B cell (primary cell): Measurements from ENCODE around the gene CRTC2. TPM values are rescaled to one million over a fixed set of nuclear protein-coding genes. Genes with fewer than 3 reads are reported as not detected.
A peak's percentile ranks its signal among the peaks of the same experiment; 100 is the strongest.

Experiments
- ATAC-seq: fragments of 200-7000 bp; cut with Tn5 transposase; one replicate; pipeline ENCODE4 v1.10.0; 2021; ENCODE audit warnings: low read depth, mild to moderate bottlenecking, moderate number of reproducible peaks, moderate library complexity
- CTCF ChIA-PET: fragments of 350-600 bp; sonication (Branson Sonifier 250); formaldehyde crosslinking; loops from one replicate; lab custom pipeline; 2021; ENCODE audit warnings: antibody characterized with exemption, inconsistent platforms; lab: Charles Lee
- POLR2A ChIA-PET: fragments of 350-600 bp; sonication (Branson Sonifier 250); formaldehyde crosslinking; loops from one replicate; lab custom pipeline; 2021; ENCODE audit warnings: antibody characterized with exemption; lab: Charles Lee
- DNase-seq: peaks from one replicate; pipeline ENCODE4 v3.0.0; 2013
- H2AFZ ChIP-seq: 2 replicates; pipeline ENCODE4 v1.6.1; 2012; ENCODE audit warnings: mild to moderate bottlenecking, low read depth, low read length; ENCODE audit not compliant: insufficient read depth, poor library complexity, severe bottlenecking
- H3K27ac ChIP-seq, 2 donors: 1 replicate in 1 of 2; 2 replicates in 1 of 2; pipeline ENCODE4 v1.5.1; 2012 to 2013; ENCODE audit warnings: low read length in 2 of 2, mild to moderate bottlenecking in 2 of 2, moderate library complexity in 1 of 2
- H3K27me3 ChIP-seq, 4 experiments: fragments of 200-600 bp in 1 of 4; sonication (generic) in 1 of 4; replicated peaks in 1 of 4; 1 replicate in 2 of 4; 2 replicates in 2 of 4; pipeline versions ENCODE4 v1.6.1 to v1.7.0; 2013 to 2016; ENCODE audit warnings: low read length in 3 of 4, mild to moderate bottlenecking in 2 of 4, mixed read lengths in 1 of 4, moderate library complexity in 1 of 4; ENCODE audit not compliant: insufficient read depth in 4 of 4, control insufficient read depth in 3 of 4; ENCODE audit errors: control extremely low read depth in 1 of 4
- H3K36me3 ChIP-seq, 2 experiments: replicated peaks in 1 of 2; 1 replicate in 1 of 2; 2 replicates in 1 of 2; pipeline versions ENCODE4 v1.6.1 to v1.7.1; 2013; ENCODE audit warnings: low read length in 1 of 2; ENCODE audit not compliant: insufficient read depth in 2 of 2, control insufficient read depth in 1 of 2; ENCODE audit errors: control extremely low read depth in 1 of 2, extremely low read depth in 1 of 2
- H3K4me1 ChIP-seq, 2 donors: fragments of 200-600 bp in 1 of 2; sonication (generic) in 1 of 2; 1 replicate in 1 of 2; 2 replicates in 1 of 2; pipeline versions ENCODE4 v1.5.1 to v1.6.1; 2013 to 2017; ENCODE audit warnings: low read length in 2 of 2; ENCODE audit not compliant: control insufficient read depth in 2 of 2, insufficient read depth in 2 of 2
- H3K4me2 ChIP-seq: replicated peaks from 2 replicates; pipeline ENCODE3; 2012; ENCODE audit warnings: mild to moderate bottlenecking, low read depth, low read length; ENCODE audit not compliant: poor library complexity, severe bottlenecking
- H3K4me3 ChIP-seq, 5 experiments: fragments of 200-600 bp in 1 of 5; sonication (generic) in 1 of 5; 1 replicate in 3 of 5; 2 replicates in 2 of 5; pipeline versions ENCODE4 v1.5.1 to v1.7.0; 2011 to 2016; ENCODE audit warnings: low read length in 4 of 5, mild to moderate bottlenecking in 4 of 5, low read depth in 2 of 5, control low read depth in 1 of 5, moderate library complexity in 1 of 5; ENCODE audit not compliant: insufficient read depth in 1 of 5; ENCODE audit errors: control extremely low read depth in 1 of 5, extremely low read depth in 1 of 5
- H3K79me2 ChIP-seq: fragments of 200-600 bp; sonication (generic); one replicate; pipeline ENCODE4 v1.6.0; 2016; ENCODE audit warnings: low read length; ENCODE audit not compliant: control insufficient read depth, insufficient read depth
- H3K9ac ChIP-seq: fragments of 200-600 bp; sonication (generic); 2 replicates; pipeline ENCODE4 v1.6.1; 2017; ENCODE audit warnings: mild to moderate bottlenecking, low read length, moderate library complexity
- H3K9me3 ChIP-seq, 3 donors: one replicate each; pipeline versions ENCODE4 v1.6.1 to v1.7.1; 2013; ENCODE audit warnings: low read length in 2 of 3; ENCODE audit not compliant: control insufficient read depth in 2 of 3, insufficient read depth in 1 of 3; ENCODE audit errors: control extremely low read depth in 1 of 3
- H4K20me1 ChIP-seq: 2 replicates; pipeline ENCODE4 v1.6.0; 2012; ENCODE audit warnings: mild to moderate bottlenecking, low read length; ENCODE audit not compliant: insufficient read depth, control insufficient read depth, poor library complexity, severe bottlenecking
- H3K27ac Mint-ChIP-seq: one replicate; pipeline ENCODE4 v1.8.0; 2021; ENCODE audit warnings: mixed read lengths
- H3K27me3 Mint-ChIP-seq: one replicate; pipeline ENCODE4 v1.8.0; 2021; ENCODE audit warnings: mixed read lengths
- H3K4me1 Mint-ChIP-seq: one replicate; pipeline ENCODE4 v1.8.0; 2021; ENCODE audit warnings: mixed read lengths
- H3K4me3 Mint-ChIP-seq: one replicate; pipeline ENCODE4 v1.8.0; 2021; ENCODE audit warnings: mixed read lengths
- H3K9me3 Mint-ChIP-seq: one replicate; pipeline ENCODE4 v1.8.0; 2022; ENCODE audit warnings: mixed read lengths; ENCODE audit not compliant: insufficient read depth
- EZH2 ChIP-seq: IDR thresholded peaks from 2 replicates; pipeline ENCODE4 v1.6.1; 2012; ENCODE audit warnings: borderline replicate concordance, low read depth, mild to moderate bottlenecking, moderate library complexity, low read length; ENCODE audit not compliant: insufficient read depth, poor library complexity, severe bottlenecking
- WGBS: methylation state at CpG from one replicate; pipeline ENCODE4 v1.1.5; 2013; ENCODE audit warnings: missing lambda C conversion rate; ENCODE audit not compliant: insufficient coverage; 5-methylcytosine and 5-hydroxymethylcytosine counted together
- intact Hi-C: fragments of 100-400 bp; cut with micrococcal nuclease; formaldehyde crosslinking; loops from one replicate; pipeline ENCODE4 v1.10.0; 2022
- polyA plus RNA-seq: library from polyadenylated mRNA; depleted of rRNA; stranded (reverse); fragments of >200 nt; gene quantifications from 2 replicates; pipeline ENCODE4 v1.2.3, GENCODE V29; 2012
- total RNA-seq, 2 donors: library from RNA; stranded (reverse); fragments of 120-200 nt in 1 of 2; gene quantifications; 1 replicate in 1 of 2; 2 replicates in 1 of 2; pipeline versions ENCODE4 v1.2.3 to v1.2.4, GENCODE V29; 2013 to 2022
- TF ChIP-seq, protein P1 (sequence below): fragments of 200-600 bp; IDR thresholded peaks from one replicate; pipeline ENCODE4 v1.8.0; 2022; ENCODE audit warnings: antibody characterized with exemption, mild to moderate bottlenecking

Gene CRTC2
- total and polyA plus RNA-seq, 2 donors (not counting 1 experiment from before 2014, with no cell fraction given): 94.6 to 157 TPM

GRCh38 chr1:153957744-153958110 is 685 bp downstream of the CRTC2 start:
- H3K4me1 ChIP-seq: peaks cover 41 to 43% of the 10 kb centered on the region in 2 donors
- Mint-ChIP-seq H3K27me3 (no peaks in the 10 kb centered on the region), H3K9me3 (no peaks in the 10 kb centered on the region), H3K4me3 (peak overlapping the region; percentile 100), H3K4me1 (peaks cover 66% of the 10 kb centered on the region), H3K27ac (peak overlapping the region; percentile 97)
- peaks cover 70% of the 10 kb centered on the region for H3K79me2 ChIP-seq
- DNase-seq (peak; percentile 80), ATAC-seq (peak; percentile 2)
- peak overlapping the region; percentile 87 to 97 for H3K27ac ChIP-seq
- ChIA-PET CTCF (interaction anchor here (2.1 to 5.6 kb wide), 2 partner anchors 9 to 12 kb away, joined by 10 to 47 read pairs; partner anchors contain the start of genes CREB3L4 and DENND4B), POLR2A (interaction anchor here (0.8 to 9.2 kb wide), 8 partner anchors 10 to 174 kb away, joined by 3 to 115 read pairs (median 6); partner anchors contain the start of genes CREB3L4, DENND4B, GATAD2B and JTB)
- no peaks in the 10 kb centered on the region for H3K27me3 ChIP-seq
- no peaks in the 10 kb centered on the region for H3K9me3 ChIP-seq
- WGBS: 0% methylated on average over 13 of the region's 13 CpGs
- TF ChIP-seq EZH2: no peak
- TF ChIP-seq, protein P1, sequence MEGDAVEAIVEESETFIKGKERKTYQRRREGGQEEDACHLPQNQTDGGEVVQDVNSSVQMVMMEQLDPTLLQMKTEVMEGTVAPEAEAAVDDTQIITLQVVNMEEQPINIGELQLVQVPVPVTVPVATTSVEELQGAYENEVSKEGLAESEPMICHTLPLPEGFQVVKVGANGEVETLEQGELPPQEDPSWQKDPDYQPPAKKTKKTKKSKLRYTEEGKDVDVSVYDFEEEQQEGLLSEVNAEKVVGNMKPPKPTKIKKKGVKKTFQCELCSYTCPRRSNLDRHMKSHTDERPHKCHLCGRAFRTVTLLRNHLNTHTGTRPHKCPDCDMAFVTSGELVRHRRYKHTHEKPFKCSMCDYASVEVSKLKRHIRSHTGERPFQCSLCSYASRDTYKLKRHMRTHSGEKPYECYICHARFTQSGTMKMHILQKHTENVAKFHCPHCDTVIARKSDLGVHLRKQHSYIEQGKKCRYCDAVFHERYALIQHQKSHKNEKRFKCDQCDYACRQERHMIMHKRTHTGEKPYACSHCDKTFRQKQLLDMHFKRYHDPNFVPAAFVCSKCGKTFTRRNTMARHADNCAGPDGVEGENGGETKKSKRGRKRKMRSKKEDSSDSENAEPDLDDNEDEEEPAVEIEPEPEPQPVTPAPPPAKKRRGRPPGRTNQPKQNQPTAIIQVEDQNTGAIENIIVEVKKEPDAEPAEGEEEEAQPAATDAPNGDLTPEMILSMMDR: no peak
- H3K4me2 ChIP-seq: peak overlapping the region; percentile 86
- peak overlapping the region; percentile 79 to 98 (median 92) for H3K4me3 ChIP-seq
- peak overlapping the region; percentile 99 for H3K9ac ChIP-seq
- peaks cover 0 to 34% of the 10 kb centered on the region in 2 experiments for H3K36me3 ChIP-seq
- peaks cover 56% of the 10 kb centered on the region for H4K20me1 ChIP-seq
- intact Hi-C loops: loop anchor here (1.0 to 5.0 kb wide), 7 partner anchors 10 to 315 kb away; partner anchors contain the start of genes CREB3L4, DENND4B, HAX1 and JTB
- H2AFZ ChIP-seq: peak overlapping the region; percentile 78
